Measurements from ENCODE around the gene GLCE.
"Not testable (repeated sequence)": the region's sequence is repeated elsewhere in the genome, so short reads cannot be mapped to it uniquely, and the experiment has no call there.

GLCE gene

GRCh38 chr15:69138963-69139362 lies 21.5 kb upstream of the GLCE start:
- DNase-seq, result no peak

- no peak for DNase-seq
These were observed 20.1 kb upstream of the GLCE start for GRCh38 chr15:69140306-69140705.

- DNase-seq, result no peak
These were observed 19.1 kb upstream of the GLCE start for GRCh38 chr15:69141286-69141701.

GRCh38 chr15:69141833-69142232 lies 18.6 kb upstream of the GLCE start:
- no peak for DNase-seq

- no peak for DNase-seq
These were observed 16.5 kb upstream of the GLCE start for GRCh38 chr15:69143756-69144436.

- no peak for DNase-seq
These were observed 15.9 kb upstream of the GLCE start for GRCh38 chr15:69144530-69144929.

- no peak for DNase-seq
These were observed 15.2 kb upstream of the GLCE start for GRCh38 chr15:69145149-69145693.

GRCh38 chr15:69145694-69146492 lies 14.5 kb upstream of the GLCE start:
- peak; percentile 17 for DNase-seq

- no peak for DNase-seq
These were observed 13.6 kb upstream of the GLCE start for GRCh38 chr15:69146724-69147435.

- no peak for DNase-seq
These were observed 12.0 kb upstream of the GLCE start for GRCh38 chr15:69148465-69148864.

- no peak for DNase-seq
These were observed 11.3 kb upstream of the GLCE start for GRCh38 chr15:69149163-69149562.

- no peak for DNase-seq
These were observed 10.6 kb upstream of the GLCE start for GRCh38 chr15:69149803-69150202.

GRCh38 chr15:69150336-69150735 lies 10.1 kb upstream of the GLCE start:
- DNase-seq, result no peak

- no peak for DNase-seq
These were observed 9.6 kb upstream of the GLCE start for GRCh38 chr15:69150841-69151240.

- DNase-seq, result no peak
These were observed 7.4 kb upstream of the GLCE start for GRCh38 chr15:69153046-69153445.

- not testable (repeated sequence) for DNase-seq
These were observed 6.8 kb upstream of the GLCE start for GRCh38 chr15:69153587-69153986.

- DNase-seq, result peak; percentile 24
These were observed 6.4 kb upstream of the GLCE start for GRCh38 chr15:69154078-69154477.

GRCh38 chr15:69154684-69155083 lies 5.8 kb upstream of the GLCE start:
- peak; percentile 56 for DNase-seq

GRCh38 chr15:69156736-69157381 lies 3.6 kb upstream of the GLCE start:
- no peak for DNase-seq

- no peak for DNase-seq
These were observed 2.1 kb upstream of the GLCE start for GRCh38 chr15:69158201-69158842.

- DNase-seq, result no peak
These were observed 1.6 kb upstream of the GLCE start for GRCh38 chr15:69158843-69159240.

GRCh38 chr15:69159805-69160140 lies 662 bp upstream of the GLCE start:
- DNase-seq, result no peak
